Measurements from ENCODE around the gene YAF2. TPM values are rescaled to one million over a fixed set of nuclear protein-coding genes. Genes with fewer than 3 reads are reported as not detected.
A peak's percentile ranks its signal among the peaks of the same experiment; 100 is the strongest.

The YAF2 gene
- total RNA-seq, 6 experiments from 2014 or later = 12.8 to 22.3 (median 16.9) TPM

- Histone ChIP-seq H3K4me1 (peaks cover 0 to 7% (median 0%) of the 10 kb centered on the region in 4 donors), H3K9me3 (no peaks in the 10 kb centered on the region), H3K27me3 (no peaks in the 10 kb centered on the region), H3K36me3 (peaks cover 0 to 5% (median 4%) of the 10 kb centered on the region in 4 donors), H3K27ac (no peak overlapping the region), H3K4me3 (no peak overlapping the region)
- WGBS (ENCODE audit: insufficient coverage, low coverage, low lambda C conversion rate, missing lambda C conversion rate) = 80% methylated on average over 1 of the region's 1 CpG
- TF ChIP-seq POLR2A (IDR thresholded peaks at IDR 0.05) (no peak), CTCF (IDR thresholded peaks at IDR 0.05) (no peak)
- intact Hi-C loops (cut with DNase I) = no loop called here
- ATAC-seq (no peak), DNase-seq (no peak)
These were observed 76.5 kb downstream of the YAF2 start for GRCh38 chr12:42161529-42161928.

- H3K27me3 ChIP-seq = no peaks in the 10 kb centered on the region
- no peak overlapping the region for H3K4me3 ChIP-seq
- 40% methylated on average over 2 of the region's 2 CpGs for WGBS (ENCODE audit: insufficient coverage, low coverage, low lambda C conversion rate, missing lambda C conversion rate)
- H3K9me3 ChIP-seq = no peaks in the 10 kb centered on the region
- no peak for DNase-seq
- H3K36me3 ChIP-seq = peaks cover 0 to 5% (median 4%) of the 10 kb centered on the region in 4 donors
- no peak overlapping the region for H3K27ac ChIP-seq
- TF ChIP-seq CTCF (IDR thresholded peaks at IDR 0.05) (no peak), POLR2A (IDR thresholded peaks at IDR 0.05) (no peak)
- intact Hi-C loops (cut with DNase I) = no loop called here
- H3K4me1 ChIP-seq = no peaks in the 10 kb centered on the region
- peak in 2 of 4 donors; percentile 11 to 85 for ATAC-seq
These were observed 81.8 kb downstream of the YAF2 start for GRCh38 chr12:42156232-42156631.

GRCh38 chr12:42145552-42146215 lies 92.4 kb downstream of the YAF2 start:
- Histone ChIP-seq H3K36me3 (no peaks in the 10 kb centered on the region), H3K4me3 (peak overlapping the region in 2 of 3 donors; percentile 64 to 85), H3K4me1 (peaks cover 0 to 13% (median 0%) of the 10 kb centered on the region in 4 donors), H3K9me3 (no peaks in the 10 kb centered on the region), H3K27ac (no peak overlapping the region), H3K27me3 (no peaks in the 10 kb centered on the region)
- no peak for DNase-seq
- 74% methylated on average over 11 of the region's 11 CpGs for WGBS (ENCODE audit: insufficient coverage, low coverage, low lambda C conversion rate, missing lambda C conversion rate)
- intact Hi-C loops (cut with DNase I) = no loop called here
- TF ChIP-seq CTCF (IDR thresholded peaks at IDR 0.05) (no peak), POLR2A (IDR thresholded peaks at IDR 0.05) (no peak)
- ATAC-seq = no peak

GRCh38 chr12:42145197-42145549 lies 92.9 kb downstream of the YAF2 start:
- no peak for DNase-seq
- 2% methylated on average over 8 of the region's 8 CpGs for WGBS (ENCODE audit: insufficient coverage, low coverage, low lambda C conversion rate, missing lambda C conversion rate)
- intact Hi-C loops (cut with DNase I) = no loop called here

More at GRCh38 chr12:42145197-42145549, 92.9 kb downstream of the YAF2 start:
- no peaks in the 10 kb centered on the region for H3K27me3 ChIP-seq
- TF ChIP-seq POLR2A (IDR thresholded peaks at IDR 0.05) (no peak), CTCF (IDR thresholded peaks at IDR 0.05) (no peak)
- peak in 1 of 4 donors; percentile 11 for ATAC-seq
- peak overlapping the region; percentile 64 to 85 (median 64) for H3K4me3 ChIP-seq
- no peaks in the 10 kb centered on the region for H3K9me3 ChIP-seq
- peaks cover 0 to 13% (median 0%) of the 10 kb centered on the region in 4 donors for H3K4me1 ChIP-seq
- no peaks in the 10 kb centered on the region for H3K36me3 ChIP-seq
- peak overlapping the region; percentile 30 to 77 (median 76) for H3K27ac ChIP-seq

Data from right lobe of liver (tissue), 6 donors.